Fibroblast of skin of scalp (primary cell): ENCODE results near the gene APMAP.
A peak's percentile ranks its signal among the peaks of the same experiment; 100 is the strongest.
"Not testable (repeated sequence)": the region's sequence is repeated elsewhere in the genome, so short reads cannot be mapped to it uniquely, and the experiment has no call there.

Source experiments
- DNase-seq: peaks from one replicate; pipeline ENCODE4 v3.0.0-alpha.2; 2013

Gene APMAP

GRCh38 chr20:24929867-24930723, 62.5 kb downstream of the APMAP start:
- DNase-seq, result not testable (repeated sequence)

GRCh38 chr20:24929259-24929658, 63.3 kb downstream of the APMAP start:
- DNase-seq, result not testable (repeated sequence)

- DNase-seq, result not testable (repeated sequence)
Measured at GRCh38 chr20:24920706-24921105, 71.8 kb downstream of the APMAP start.

GRCh38 chr20:24919665-24920064, 72.9 kb downstream of the APMAP start:
- not testable (repeated sequence) for DNase-seq

GRCh38 chr20:24918579-24919566, 73.7 kb downstream of the APMAP start:
- DNase-seq, result no peak

- peak; percentile 78 for DNase-seq
Measured at GRCh38 chr20:24917797-24918578, 74.6 kb downstream of the APMAP start.

GRCh38 chr20:24917056-24917455, 75.5 kb downstream of the APMAP start:
- DNase-seq, result no peak

- DNase-seq, result no peak
Measured at GRCh38 chr20:24916412-24916811, 76.1 kb downstream of the APMAP start.

- no peak for DNase-seq
Measured at GRCh38 chr20:24915892-24916291, 76.7 kb downstream of the APMAP start.

GRCh38 chr20:24915440-24915839, 77.1 kb downstream of the APMAP start:
- no peak for DNase-seq

GRCh38 chr20:24914388-24915241, 77.9 kb downstream of the APMAP start:
- DNase-seq, result no peak

- no peak for DNase-seq
Measured at GRCh38 chr20:24913076-24913628, 79.4 kb downstream of the APMAP start.
